ENCODE measurements around the gene ITGA7.

ITGA7 gene

DNA sequence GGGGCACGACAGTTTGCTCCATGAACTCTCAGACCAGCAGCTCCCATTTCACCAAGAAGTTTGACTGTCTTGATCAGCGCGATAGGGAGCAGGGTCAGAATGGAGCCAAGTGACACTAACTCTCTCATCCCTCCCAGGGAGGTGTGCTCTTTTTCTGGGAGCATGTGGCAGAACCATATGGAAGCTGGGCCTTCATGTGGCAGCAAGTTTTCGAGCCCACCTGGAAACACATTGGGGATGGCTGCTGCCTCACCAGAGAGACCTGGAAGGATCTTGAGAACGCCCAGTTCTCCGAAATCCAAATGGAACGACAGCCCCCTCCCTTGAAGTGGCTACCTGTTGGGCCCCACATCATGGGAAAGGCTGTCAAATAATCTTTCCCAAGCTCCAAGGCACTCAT lies 24.0 kb downstream of the ITGA7 start:
- no peak for FAIRE-seq
- DNase-seq (ENCODE audit: insufficient read length, low spot score) = no peak

DNA sequence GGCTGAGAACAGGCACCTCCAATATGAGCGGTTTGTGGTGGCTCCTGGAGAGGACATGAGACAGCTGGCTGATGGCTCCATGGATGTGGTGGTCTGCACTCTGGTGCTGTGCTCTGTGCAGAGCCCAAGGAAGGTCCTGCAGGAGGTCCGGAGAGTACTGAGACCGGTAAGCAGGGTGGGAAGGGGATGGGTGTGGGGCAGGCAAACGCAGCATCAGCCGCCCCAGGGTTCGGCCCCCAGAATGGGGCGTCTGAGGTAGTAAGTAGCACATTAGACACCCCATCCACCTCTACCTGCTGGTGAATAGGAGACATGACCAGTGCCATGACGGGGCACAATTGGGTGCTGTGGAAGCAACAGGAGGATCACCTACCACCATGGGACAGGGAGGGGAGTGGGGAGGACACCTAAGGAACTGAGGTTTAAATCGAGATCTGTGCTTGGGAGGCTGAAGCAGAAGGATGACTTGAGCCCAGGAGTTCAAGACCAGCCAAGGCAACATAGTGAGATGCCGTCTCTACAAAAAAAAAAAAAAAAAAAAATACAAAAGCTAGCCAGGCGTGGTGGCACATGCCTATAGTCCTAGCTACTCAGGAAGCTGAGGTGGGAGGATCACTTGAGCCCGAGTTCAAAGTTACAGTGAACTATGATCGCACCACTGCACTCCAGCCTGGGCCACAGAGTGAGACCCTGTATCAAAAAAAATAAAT lies 25.5 kb downstream of the ITGA7 start:
- DNase-seq (ENCODE audit: insufficient read length, low spot score) (no peak), FAIRE-seq (no peak)

DNA sequence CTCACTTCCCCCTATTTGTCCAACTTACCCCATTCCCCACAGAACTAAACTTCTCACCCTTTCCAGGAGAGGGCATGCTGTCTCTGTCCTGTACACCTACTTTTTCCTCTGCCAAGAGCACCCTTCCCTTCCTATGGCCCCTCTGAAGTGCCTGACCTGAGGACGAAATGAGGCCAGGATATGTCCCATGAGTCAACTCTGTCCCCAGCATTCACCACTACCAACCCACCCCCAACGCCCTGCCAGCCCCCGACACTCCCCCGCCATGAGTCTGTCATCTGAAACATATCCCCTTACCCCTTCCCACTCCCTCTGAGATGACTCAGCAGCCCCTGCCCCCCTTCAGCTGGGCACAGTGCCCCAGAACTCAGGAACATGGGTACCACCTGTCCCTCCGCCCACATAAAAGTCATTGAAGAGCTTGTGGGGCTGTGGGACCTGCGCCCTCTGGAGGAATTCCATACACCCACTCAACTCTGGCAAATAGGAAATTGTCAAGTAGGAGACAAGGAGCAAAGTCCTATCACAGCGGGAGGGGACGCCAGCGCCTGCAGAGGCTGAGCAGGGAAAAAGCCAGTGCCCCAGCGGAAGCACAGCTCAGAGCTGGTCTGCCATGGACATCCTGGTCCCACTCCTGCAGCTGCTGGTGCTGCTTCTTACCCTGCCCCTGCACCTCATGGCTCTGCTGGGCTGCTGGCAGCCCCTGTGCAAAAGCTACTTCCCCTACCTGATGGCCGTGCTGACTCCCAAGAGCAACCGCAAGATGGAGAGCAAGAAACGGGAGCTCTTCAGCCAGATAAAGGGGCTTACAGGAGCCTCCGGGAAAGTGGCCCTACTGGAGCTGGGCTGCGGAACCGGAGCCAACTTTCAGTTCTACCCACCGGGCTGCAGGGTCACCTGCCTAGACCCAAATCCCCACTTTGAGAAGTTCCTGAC lies 26.3 kb downstream of the ITGA7 start:
- FAIRE-seq = no peak
- DNase-seq (ENCODE audit: insufficient read length, low spot score) = no peak

DNA sequence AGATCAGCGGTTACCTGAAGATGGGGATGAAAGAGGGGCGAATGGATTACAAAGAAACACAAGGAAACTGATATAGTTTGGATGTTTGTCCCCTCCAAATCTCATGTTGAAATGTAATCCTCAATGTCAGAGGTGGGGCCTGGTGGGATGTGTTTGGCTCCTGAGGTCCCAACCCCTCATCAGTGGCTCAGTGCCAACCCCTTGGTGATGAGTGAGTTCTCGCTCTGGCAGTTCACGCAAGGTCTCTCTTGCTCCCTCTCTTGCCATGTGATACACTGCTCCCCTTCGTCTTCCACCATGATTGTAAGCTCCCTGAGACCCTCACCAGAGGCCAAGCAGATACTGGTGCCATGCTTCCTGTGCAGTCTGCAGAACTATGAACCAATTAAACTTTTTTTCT lies 28.0 kb downstream of the ITGA7 start:
- no peak for DNase-seq (ENCODE audit: insufficient read length, low spot score)
- no peak for FAIRE-seq

DNA sequence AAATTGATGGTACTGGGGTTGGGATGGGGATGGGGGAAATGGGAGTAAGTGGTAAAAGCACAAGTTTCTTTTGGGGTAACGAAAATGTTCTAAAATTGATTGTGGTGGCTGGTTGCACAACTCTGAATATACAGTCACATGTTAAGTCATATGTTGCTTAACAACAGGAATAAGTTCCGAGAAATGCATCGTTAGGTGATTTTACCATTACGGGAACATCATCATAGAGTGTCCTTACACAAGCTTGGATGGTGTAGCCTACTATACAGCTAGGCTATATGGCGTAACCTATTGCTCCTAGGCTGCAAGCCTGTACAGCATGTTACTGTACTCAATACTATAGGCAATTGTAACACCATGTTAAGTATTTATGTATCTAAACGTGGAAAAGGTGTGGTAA lies 31.0 kb downstream of the ITGA7 start:
- no peak for FAIRE-seq
- no peak for DNase-seq (ENCODE audit: insufficient read length, low spot score)

DNA sequence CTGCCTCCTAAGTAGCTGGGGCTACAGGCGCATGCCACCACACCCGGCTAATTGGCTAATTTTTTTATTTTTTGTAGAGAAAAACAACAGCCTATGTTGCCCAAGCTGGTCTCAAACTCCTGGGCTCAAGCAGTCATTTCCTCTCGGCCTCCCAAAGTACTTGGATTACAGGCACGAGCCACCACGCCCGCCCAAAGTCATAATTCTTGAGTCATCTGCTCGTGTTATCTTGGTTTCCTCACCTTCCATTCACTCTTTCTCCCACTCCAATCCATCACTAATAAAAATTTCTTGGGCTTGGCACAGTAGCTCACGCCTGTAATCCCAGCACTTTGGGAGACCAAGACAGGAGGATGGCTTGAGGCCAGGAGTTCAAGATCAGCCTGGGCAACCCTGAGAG lies 32.0 kb downstream of the ITGA7 start:
- FAIRE-seq = no peak
- DNase-seq (ENCODE audit: insufficient read length, low spot score) = no peak

DNA sequence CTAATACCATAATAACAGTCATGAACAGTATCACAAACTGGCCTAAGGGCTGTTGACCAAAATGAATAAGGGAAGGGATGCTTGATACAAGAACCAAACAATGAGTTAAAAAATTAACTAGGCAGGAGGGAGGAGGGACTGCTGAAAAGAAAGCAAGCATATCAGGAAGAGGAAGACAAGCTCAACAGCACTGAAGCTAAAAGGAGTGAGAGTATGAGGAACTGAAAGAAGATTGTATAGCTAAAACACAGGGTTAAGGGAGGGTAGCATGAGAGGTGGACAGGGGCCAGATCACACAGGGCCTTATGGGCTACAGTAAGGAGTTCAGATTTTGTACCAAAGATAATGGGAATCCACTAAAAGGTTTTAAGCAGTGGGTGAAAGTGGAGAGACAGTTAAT lies 34.1 kb downstream of the ITGA7 start:
- FAIRE-seq (peak; percentile 91), DNase-seq (ENCODE audit: insufficient read length, low spot score) (peak; percentile 49)

DNA sequence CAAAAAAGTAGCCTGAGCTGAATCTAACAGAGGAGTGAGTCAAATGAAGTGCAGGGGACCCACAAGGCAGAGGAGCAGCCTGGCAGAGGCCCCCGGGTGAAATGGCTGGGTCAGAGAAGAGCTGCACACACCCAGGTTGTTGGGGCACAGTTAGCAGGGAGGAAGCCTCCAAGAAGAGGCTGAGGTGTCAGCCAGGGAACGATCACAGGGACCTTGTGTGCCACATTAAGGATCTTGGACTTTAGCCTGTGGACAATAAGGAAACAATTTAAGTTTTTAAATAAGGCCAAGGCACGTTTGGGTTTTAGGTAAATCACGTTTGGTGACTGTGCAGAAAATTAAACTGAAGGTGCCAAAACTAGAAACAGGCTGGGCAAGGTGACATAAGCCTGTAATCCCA lies 36.0 kb downstream of the ITGA7 start:
- no peak for FAIRE-seq
- DNase-seq (ENCODE audit: insufficient read length, low spot score) = no peak

DNA sequence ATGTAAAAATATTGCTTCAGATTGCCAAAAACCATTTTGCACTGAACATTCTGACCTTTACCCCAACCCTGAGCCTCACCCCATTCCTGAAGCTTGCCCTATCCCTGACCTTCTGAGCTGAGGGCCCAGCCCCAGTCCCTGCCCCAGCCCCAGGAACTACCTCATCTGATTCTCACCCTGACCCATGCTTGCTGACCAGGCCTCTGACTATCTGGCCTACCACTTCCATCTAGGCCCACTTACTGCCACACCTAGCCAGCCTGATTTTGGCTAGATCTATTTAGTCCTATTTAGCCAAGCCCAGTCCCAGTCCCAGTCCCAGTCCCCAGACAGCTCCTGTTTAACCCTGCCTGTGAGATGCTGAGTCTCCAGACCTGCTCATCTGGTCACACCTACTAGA lies 37.4 kb downstream of the ITGA7 start:
- DNase-seq (ENCODE audit: insufficient read length, low spot score) = no peak
- FAIRE-seq = no peak

DNA sequence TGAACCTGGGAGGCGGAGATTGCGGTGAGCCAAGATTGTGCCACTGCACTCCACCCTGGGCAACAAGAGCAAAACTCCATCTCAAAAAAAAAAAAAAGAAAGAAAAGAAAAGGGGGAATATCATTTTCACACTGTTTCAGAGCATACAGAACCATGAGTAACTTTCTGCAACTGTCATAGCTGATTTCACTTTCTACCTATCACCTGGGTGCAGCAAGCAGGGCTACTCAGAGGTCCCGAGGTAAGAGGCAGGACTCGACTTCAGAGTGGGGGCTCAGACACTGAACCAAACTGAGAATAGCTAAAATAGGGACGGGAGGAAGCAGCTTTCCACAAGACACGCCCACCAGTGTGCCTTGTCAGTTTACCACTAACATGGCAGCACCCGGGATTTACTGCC lies 41.2 kb downstream of the ITGA7 start:
- DNase-seq (ENCODE audit: insufficient read length, low spot score) (no peak), FAIRE-seq (no peak)

DNA sequence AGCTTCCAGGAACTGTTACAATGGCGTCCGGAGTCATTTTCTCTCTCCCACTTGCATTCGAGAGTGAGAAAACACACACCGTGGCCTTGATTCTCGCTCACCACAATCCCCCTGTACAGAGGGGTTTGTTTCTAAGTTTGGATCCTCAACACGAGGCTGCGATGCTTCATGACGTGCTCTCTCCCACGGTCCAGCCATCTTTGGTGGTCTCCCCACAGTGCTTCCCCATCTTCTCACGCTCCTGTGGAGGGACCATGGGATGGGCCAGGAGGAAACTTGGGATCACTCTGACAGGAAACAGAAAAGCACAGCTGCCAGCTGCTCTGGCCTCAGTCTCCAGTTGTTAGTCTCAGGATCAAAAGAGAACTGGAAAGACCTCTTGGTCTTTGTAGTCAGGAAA lies 42.9 kb downstream of the ITGA7 start:
- no peak for DNase-seq (ENCODE audit: insufficient read length, low spot score)
- FAIRE-seq = no peak

DNA sequence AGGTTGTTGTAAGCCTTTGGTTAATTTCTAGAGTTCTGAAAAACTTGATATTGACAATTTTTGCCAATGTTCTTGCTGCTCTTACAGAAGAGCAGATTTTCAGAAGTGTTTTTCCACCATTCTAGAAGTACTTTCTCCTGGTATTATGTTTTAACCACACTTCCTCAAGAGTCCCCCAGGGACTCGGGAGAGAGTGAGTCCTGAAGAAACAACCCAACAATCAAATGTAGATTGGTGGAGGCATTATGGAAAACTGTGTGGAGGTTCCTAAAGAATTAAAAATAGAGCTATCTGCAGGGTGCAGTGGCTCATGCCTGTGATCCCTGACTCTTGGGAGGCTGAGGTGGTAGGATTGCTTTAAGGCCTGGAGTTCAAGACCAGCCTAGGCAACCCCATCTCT lies 44.3 kb downstream of the ITGA7 start:
- DNase-seq (ENCODE audit: insufficient read length, low spot score) (no peak), FAIRE-seq (no peak)

DNA sequence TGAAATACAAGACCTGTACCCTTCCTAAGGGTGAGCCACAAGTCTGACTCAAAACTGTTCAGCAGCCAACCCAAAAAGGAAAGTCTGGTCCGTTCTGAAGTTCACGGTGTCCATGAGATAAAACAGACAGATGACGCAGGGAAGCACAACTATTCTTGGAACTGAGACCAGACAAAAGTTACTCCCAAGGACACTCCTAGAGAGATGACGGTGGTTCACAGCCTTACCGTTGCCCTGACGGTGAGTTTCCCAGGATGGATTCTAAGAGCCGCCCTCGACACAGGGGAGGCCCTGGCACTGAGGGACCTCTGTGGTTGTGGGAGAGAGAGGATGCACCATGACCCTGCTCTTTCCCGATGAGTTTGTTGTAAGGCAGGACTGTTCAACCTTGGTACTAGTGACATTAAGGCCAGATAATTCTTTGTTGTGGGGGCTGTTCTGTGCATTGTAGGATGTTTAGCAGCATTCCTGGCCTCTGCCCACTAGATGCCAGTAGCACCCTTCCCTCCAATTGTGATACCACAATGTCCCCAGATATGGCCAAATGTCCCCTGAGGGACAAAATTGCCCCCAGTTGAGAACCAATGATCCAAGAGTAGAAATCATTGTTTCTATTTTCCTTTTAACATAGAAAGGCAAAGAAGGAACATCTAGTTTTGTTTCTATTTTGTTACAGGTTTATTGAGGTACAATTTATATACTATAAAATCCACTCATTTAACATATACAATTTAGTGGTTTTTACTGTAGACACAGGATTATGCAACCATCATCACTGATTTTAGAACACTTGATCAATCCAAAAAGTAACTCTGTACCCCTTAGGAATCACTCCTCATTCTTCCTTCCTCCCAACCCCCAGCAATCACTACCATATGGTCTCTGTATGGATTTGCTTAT lies 48.0 kb downstream of the ITGA7 start:
- DNase-seq (ENCODE audit: insufficient read length, low spot score) (no peak), FAIRE-seq (no peak)

DNA sequence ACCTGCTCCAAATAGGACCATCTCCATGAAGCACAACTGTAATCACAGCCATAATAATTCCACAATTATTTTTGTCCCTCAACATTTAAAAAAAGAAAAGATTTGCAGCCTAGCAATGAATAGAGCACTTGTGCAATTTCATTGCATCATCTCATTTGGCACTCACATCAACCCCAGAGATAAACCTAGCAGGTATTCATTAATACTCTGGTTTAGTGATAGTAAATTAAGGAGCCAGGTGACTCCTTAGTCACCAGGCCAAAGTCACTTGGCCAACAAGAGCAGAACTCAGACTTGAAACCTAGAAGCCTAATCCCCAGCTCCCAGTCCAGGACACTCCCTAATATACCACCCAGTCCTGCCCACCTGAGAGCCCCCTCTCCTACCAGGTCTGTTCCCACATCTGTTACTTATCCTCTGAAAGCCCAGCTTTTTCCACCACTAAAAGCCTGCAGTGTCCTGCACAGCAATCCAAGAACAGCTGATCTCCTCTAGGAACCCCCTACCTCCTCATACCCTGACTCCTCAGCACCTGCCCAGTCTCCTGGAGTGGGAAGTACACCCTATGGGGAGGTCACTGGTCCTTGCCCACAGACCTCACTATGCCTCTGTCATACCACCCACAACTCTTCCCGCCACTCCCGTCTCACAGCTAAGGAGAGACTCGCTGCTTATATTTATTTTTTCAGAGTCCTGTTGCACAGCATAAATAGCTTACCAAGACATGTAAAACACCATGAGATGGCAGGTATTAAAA lies 48.9 kb downstream of the ITGA7 start:
- DNase-seq (ENCODE audit: insufficient read length, low spot score) = no peak

DNA sequence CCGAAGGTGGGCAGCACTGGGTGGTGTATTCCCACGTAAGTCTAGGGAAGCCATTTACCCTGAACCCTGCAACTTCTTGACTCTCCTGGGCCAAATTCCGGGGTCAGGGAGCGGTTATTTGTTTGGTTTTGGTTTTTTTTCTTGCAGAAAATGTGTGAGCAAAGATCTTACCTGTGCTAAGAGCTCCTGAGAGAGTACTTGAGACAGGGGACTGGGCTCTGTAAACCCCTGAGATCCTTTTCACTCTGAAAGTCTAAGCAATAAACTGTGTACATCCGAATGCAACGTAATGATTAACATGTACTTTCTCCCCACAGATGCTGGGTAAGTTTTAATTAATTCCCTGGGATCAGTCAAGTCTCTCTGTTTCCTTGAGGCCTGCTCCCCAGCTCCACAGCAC lies 49.5 kb downstream of the ITGA7 start:
- no peak for FAIRE-seq
- no peak for DNase-seq (ENCODE audit: insufficient read length, low spot score)

More for the DNA sequence above, 48.9 kb downstream of the ITGA7 start:
- FAIRE-seq = no peak

DNA sequence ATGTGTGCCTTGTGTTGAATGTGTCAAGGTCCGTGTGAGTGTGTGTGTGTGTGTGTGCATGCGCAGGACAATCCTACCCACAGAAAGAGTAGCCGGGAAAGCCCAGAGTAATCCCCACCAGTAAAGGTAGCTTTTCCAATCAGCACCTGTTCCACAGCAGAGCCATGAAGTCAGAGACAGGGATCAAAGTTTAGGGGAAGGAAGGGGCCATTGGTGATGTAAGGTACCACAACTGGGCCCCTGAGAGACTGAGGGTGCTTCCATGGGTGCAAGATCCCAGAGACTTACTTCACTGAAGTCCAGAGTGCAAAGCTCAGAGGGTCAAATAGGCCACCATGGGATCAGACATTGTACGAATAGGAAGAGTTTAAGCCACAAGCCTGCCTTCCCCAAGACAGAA lies 50.5 kb downstream of the ITGA7 start:
- no peak for DNase-seq (ENCODE audit: insufficient read length, low spot score)
- no peak for FAIRE-seq

DNA sequence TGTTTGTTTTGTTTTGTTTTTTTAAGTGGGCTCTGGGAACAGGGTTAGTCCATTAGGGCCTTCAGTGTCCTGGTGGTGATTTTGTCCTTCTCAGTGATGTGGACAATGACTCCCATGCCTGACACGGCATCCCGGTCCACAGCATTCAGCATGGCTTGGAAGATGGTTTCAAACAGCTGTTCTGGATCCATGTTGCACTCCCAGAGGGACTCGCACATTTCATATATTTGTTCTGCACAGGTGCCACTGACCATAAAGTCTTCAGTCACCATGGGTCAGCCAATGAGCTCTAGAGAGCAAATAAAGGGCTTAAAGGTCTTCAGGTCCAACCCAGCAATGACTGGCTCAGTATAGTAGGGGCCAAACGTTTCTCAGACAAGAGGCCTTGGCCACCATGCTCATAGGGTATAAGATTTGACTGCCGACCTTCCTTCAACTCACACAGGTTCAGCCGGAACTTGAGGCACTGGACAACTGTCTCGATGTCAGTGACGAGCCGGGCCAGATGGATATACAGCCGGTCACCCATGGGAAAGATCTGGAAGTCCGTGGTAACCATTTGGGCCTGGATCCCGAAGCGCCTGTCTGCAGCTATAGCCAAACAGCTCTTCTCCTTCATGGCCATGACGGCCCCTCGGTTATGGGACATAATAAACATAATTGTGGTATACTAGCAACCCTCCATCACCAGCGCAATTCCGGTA lies 53.0 kb downstream of the ITGA7 start:
- DNase-seq (ENCODE audit: insufficient read length, low spot score) (no peak), FAIRE-seq (no peak)

DNA sequence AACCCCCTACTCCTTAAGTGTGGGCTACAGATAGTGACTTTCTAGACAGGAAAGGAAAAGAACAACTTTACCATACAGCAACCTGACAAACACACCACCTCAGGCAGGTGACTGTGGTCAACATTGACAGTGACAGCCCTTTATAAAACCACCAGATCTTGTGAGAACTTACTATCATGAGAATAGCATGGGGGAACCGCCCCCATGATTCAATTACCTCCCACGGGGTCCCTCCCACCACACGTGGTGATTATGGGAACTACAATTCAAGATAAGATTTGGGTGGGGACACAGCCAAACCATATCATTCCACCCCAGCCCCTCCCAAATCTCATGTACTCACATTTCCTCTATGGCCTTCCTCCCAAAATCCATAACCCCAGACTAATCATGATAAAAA lies 54.7 kb downstream of the ITGA7 start:
- DNase-seq (ENCODE audit: insufficient read length, low spot score) (no peak), FAIRE-seq (no peak)

DNA sequence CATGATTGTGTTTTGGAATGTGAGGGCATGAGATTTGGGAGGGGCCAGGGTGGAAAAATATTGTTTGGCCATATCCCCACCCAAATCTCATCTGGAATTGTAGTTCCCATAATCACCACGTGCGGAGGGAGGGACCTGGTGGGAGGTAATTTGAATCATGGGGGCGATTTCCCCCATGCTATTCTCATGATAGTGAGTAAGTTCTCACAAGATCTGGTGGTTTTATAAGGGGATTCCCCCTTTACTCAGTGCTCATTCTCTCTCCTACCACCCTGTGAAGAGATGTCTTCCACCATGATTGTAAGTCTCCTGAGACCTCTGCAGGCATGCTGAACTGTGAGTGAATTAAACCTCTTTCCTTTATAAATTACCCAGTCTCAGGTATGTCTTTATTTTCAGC lies 55.4 kb downstream of the ITGA7 start:
- no peak for DNase-seq (ENCODE audit: insufficient read length, low spot score)
- no peak for FAIRE-seq

DNA sequence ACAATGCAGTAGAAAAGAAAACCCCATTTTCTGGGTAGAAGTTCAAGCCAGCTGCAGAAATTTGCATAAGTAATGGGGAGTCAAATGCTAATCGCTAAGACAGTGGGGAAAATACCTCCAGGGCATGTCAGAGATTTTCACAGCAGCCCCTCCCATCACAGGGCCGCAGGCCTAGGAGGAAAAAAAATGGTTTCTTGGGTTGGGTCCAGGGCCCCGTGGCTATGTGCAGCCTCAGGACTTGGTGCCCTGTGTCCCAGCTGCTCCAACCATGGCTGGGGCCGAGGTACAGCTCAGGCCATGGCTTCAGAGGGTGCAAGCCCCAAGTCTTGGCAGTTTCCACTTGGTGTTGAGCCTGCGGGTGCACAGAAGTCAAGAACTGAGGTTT lies 56.4 kb downstream of the ITGA7 start:
- FAIRE-seq = no peak

More for the DNA sequence above, 56.4 kb downstream of the ITGA7 start:
- DNase-seq (ENCODE audit: insufficient read length, low spot score) = no peak
